Esophagus squamous epithelium (tissue), 5 donors: ENCODE data around the gene KCND2. TPM values are rescaled to one million over a fixed set of nuclear protein-coding genes. Genes with fewer than 3 reads are reported as not detected.

Source experiments
- DNase-seq: peaks from one replicate; lab custom pipeline; 2025; lab: John Stamatoyannopoulos, UW
- H3K27ac ChIP-seq, 4 donors: fragments of 200-600 bp; sonication (generic); one replicate each; pipeline ENCODE4 v1.5.1; 2016 to 2019; ENCODE audit warnings: mild to moderate bottlenecking in 1 of 4
- H3K27me3 ChIP-seq, 4 donors: fragments of 200-600 bp; sonication (generic); 1 replicate in 3 of 4; 2 replicates in 1 of 4; pipeline versions ENCODE4 v1.5.1 to v1.6.0; 2017 to 2021; ENCODE audit warnings: antibody characterized with exemption in 1 of 4
- H3K36me3 ChIP-seq, 3 donors: fragments of 200-600 bp; sonication (generic); one replicate each; pipeline ENCODE4 v1.5.1; 2016 to 2019
- H3K4me1 ChIP-seq, 3 donors: fragments of 200-600 bp; sonication (generic); one replicate each; pipeline ENCODE4 v1.5.1; 2017 to 2019
- H3K4me3 ChIP-seq, 4 donors: fragments of 200-600 bp; sonication (generic); 1 replicate in 3 of 4; 2 replicates in 1 of 4; pipeline ENCODE4 v1.5.1; 2016 to 2019; ENCODE audit warnings: mild to moderate bottlenecking in 2 of 4, moderate library complexity in 1 of 4
- H3K9me3 ChIP-seq, 3 donors: fragments of 200-600 bp; sonication (generic); one replicate each; pipeline ENCODE4 v1.5.1; 2016 to 2019
- POLR2A ChIP-seq, 4 donors: fragments of 450-650 bp; IDR thresholded peaks; one replicate each; pipeline ENCODE4 v1.6.1; 2017; ENCODE audit warnings: antibody characterized with exemption in 4 of 4, mild to moderate bottlenecking in 4 of 4, moderate library complexity in 3 of 4
- WGBS, 2 donors: methylation state at CpG; one replicate each; pipeline ENCODE4 v1.1.5; 2018; 5-methylcytosine and 5-hydroxymethylcytosine counted together
- intact Hi-C: fragments of 100-400 bp; cut with DNase I; formaldehyde crosslinking; loops from one replicate; pipeline ENCODE4 v1.15.0; 2022
- total RNA-seq, 4 donors: library from RNA; depleted of rRNA; stranded (reverse); fragments of >200 nt; gene quantifications; one replicate each; pipeline ENCODE4 v1.1.0, GENCODE V29; 2016
- TF ChIP-seq, protein P1 (sequence below), 6 experiments: fragments of 450-650 bp in 4 of 6; fragments of 200-600 bp in 2 of 6; sonication (generic) in 2 of 6; IDR thresholded peaks; one replicate each; pipeline ENCODE4 v1.5.1; 2016 to 2019; ENCODE audit warnings: antibody characterized with exemption in 6 of 6, mild to moderate bottlenecking in 4 of 6, moderate library complexity in 4 of 6
- donor health status: DM: yes; HTN: yes; CAD: no.

Gene KCND2
- total RNA-seq, 4 donors from 2014 or later = 0.09 to 0.19 TPM; not detected in 2

DNA sequence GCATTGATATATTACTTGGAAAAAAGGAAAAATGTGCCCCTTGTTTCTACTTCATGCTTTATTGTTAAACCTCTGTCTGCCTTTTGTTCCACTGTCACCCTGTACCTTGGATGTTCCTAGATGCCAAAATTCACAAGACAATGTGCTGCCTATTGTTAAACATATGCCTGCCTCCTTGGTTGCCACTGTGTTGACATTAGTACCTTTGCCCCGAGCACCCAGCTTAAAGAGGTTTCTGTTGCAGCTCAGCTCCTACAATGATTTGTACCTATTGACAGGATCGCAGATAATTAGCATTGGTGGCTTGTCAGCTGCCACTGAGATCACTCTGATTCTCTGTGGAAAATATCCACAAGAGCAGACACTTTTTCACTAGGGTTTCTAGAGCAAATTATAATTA, 188.0 kb downstream of the KCND2 start:
- no peak for DNase-seq
- no peak for TF ChIP-seq POLR2A (IDR thresholded peaks at IDR 0.05)
- TF ChIP-seq, protein P1, sequence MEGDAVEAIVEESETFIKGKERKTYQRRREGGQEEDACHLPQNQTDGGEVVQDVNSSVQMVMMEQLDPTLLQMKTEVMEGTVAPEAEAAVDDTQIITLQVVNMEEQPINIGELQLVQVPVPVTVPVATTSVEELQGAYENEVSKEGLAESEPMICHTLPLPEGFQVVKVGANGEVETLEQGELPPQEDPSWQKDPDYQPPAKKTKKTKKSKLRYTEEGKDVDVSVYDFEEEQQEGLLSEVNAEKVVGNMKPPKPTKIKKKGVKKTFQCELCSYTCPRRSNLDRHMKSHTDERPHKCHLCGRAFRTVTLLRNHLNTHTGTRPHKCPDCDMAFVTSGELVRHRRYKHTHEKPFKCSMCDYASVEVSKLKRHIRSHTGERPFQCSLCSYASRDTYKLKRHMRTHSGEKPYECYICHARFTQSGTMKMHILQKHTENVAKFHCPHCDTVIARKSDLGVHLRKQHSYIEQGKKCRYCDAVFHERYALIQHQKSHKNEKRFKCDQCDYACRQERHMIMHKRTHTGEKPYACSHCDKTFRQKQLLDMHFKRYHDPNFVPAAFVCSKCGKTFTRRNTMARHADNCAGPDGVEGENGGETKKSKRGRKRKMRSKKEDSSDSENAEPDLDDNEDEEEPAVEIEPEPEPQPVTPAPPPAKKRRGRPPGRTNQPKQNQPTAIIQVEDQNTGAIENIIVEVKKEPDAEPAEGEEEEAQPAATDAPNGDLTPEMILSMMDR (IDR thresholded peaks at IDR 0.05) = no peak
- H3K4me1 ChIP-seq = no peaks in the 10 kb centered on the region
- no peak overlapping the region for H3K4me3 ChIP-seq
- H3K36me3 ChIP-seq = no peaks in the 10 kb centered on the region
- 48 to 50% methylated on average over 2 of the region's 2 CpGs for WGBS, 2 donors
- no peak overlapping the region for H3K27ac ChIP-seq
- peaks cover 0 to 9% (median 0%) of the 10 kb centered on the region in 3 donors for H3K9me3 ChIP-seq
- H3K27me3 ChIP-seq = no peaks in the 10 kb centered on the region
- intact Hi-C loops = no loop called here

DNA sequence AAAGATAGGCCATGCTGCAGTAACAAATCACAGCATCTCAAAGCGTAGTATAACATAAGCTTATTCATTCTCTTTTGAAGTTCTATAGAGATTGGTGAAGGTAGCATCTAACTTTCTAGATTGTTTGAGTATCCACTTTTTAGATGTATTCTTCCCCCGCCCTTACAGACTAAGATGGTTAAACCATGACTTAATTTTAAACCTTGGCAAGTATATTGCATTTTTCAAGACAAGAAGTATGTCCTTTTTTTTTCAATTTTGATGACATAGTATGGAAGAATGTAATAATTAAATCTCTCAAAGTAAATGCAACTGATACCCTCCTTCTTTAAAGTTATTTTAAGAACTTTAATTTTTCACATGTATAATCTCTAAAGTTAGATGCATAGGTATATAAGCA, 190.0 kb downstream of the KCND2 start:
- DNase-seq = no peak
- Histone ChIP-seq H3K4me3 (no peak overlapping the region), H3K27ac (no peak overlapping the region), H3K9me3 (no peaks in the 10 kb centered on the region), H3K36me3 (no peaks in the 10 kb centered on the region), H3K4me1 (no peaks in the 10 kb centered on the region), H3K27me3 (no peaks in the 10 kb centered on the region)
- TF ChIP-seq, protein P1 (IDR thresholded peaks at IDR 0.05) = no peak
- no peak for TF ChIP-seq POLR2A (IDR thresholded peaks at IDR 0.05)
- intact Hi-C loops = no loop called here
- WGBS, 2 donors = 66 to 73% methylated on average over 2 of the region's 2 CpGs

DNA sequence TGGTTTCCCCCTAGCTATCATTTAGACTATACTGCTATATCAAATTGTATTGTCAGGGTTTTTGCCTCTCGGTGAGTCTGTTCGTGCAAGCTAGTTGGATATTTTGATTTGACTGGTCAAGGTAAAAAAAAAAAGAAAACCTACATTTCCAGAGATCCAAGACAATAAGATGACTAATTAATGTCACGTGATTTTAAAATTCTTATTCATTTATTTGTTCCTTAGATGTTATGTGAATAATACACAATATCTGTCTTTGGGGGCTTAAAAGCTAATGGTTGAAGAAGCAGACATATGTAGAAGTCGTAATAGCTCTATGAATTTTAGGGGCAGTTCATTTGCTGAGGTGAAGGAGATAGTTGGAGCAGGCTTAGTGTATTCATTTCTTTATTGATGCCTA, 191.1 kb downstream of the KCND2 start:
- H3K27me3 ChIP-seq = no peaks in the 10 kb centered on the region
- intact Hi-C loops = no loop called here
- no peak overlapping the region for H3K27ac ChIP-seq
- H3K4me3 ChIP-seq = no peak overlapping the region
- no peak for DNase-seq
- no peaks in the 10 kb centered on the region for H3K36me3 ChIP-seq
- 72 to 84% methylated on average over 4 of the region's 4 CpGs for WGBS, 2 donors
- H3K9me3 ChIP-seq = no peaks in the 10 kb centered on the region
- TF ChIP-seq, protein P1 (IDR thresholded peaks at IDR 0.05) = no peak
- TF ChIP-seq POLR2A (IDR thresholded peaks at IDR 0.05) = no peak
- no peaks in the 10 kb centered on the region for H3K4me1 ChIP-seq

DNA sequence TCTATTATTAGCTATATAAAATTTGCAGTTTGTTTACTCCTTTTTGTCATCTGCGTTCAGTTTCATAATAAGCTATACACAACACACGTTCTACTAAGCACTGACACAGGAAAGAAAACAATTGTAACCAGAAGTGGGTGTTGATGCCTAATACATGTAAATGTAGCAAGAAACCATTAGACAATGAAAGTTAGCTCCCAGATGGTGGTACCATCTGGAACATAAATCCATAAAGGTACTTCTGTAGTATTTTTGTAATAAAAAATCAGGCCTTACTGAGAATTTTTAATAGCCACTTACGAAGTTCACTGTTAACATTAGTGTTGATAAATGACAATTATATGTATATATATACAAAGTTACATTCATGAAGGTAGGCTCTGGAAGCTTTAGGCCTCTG, 194.7 kb downstream of the KCND2 start:
- H3K4me3 ChIP-seq = no peak overlapping the region
- no peak for DNase-seq
- no peaks in the 10 kb centered on the region for H3K4me1 ChIP-seq
- no peak overlapping the region for H3K27ac ChIP-seq
- 69 to 71% methylated on average over 3 of the region's 3 CpGs for WGBS, 2 donors
- H3K9me3 ChIP-seq = no peaks in the 10 kb centered on the region
- H3K36me3 ChIP-seq = no peaks in the 10 kb centered on the region
- intact Hi-C loops = no loop called here
- TF ChIP-seq, protein P1 (IDR thresholded peaks at IDR 0.05) = no peak
- TF ChIP-seq POLR2A (IDR thresholded peaks at IDR 0.05) = no peak
- no peaks in the 10 kb centered on the region for H3K27me3 ChIP-seq

DNA sequence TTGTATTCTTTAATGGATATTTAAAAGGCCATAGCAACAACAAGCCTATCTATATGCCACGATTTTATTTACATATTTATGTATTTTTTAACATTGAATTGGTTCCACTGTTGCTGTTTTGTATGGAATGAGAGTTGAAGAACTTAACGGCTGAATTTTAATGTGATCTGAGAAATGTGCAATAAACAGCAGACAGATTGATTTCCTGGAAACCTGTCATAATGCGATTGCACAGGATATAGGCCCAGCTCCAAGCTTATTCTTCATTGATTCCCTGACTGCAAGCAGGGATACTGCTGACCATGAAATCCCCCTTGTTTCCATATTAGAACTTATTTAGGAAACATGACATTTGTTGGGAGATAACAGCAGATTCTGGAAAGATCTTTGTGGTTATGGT, 195.6 kb downstream of the KCND2 start:
- 52 to 68% methylated on average over 3 of the region's 3 CpGs for whole genome bisulfite sequencing, 2 donors
- Histone ChIP-seq H3K4me1 (no peaks in the 10 kb centered on the region), H3K27ac (no peak overlapping the region), H3K4me3 (no peak overlapping the region), H3K36me3 (no peaks in the 10 kb centered on the region), H3K9me3 (no peaks in the 10 kb centered on the region), H3K27me3 (no peaks in the 10 kb centered on the region)
- intact Hi-C loops = no loop called here
- DNase-seq = no peak
- TF ChIP-seq, protein P1 (IDR thresholded peaks at IDR 0.05) = no peak
- TF ChIP-seq POLR2A (IDR thresholded peaks at IDR 0.05) = no peak
